Panc1 (cell line): ENCODE data around the gene MYO6. TPM values are rescaled to one million over a fixed set of nuclear protein-coding genes. Genes with fewer than 3 reads are reported as not detected.

Experiments
- ATAC-seq: fragments of 200-7000 bp; cut with Tn5 transposase; 2 replicates; pipeline ENCODE4 v1.9.1; 2020; ENCODE audit warnings: mild to moderate bottlenecking, moderate library complexity
- BruUV-seq: library from RNA; stranded (reverse); fragments of 400-500 nt; replicated peaks from 2 replicates; lab custom pipeline; 2021; lab: Mats Ljungman, UMichigan
- CTCF ChIA-PET: fragments of 300-600 bp; sonication (Branson Sonifier 250); formaldehyde crosslinking; loops from one replicate; lab custom pipeline; 2022; ENCODE audit warnings: antibody characterized with exemption; lab: Charles Lee
- POLR2A ChIA-PET: fragments of 300-600 bp; sonication (Branson Sonifier 250); formaldehyde crosslinking; loops from one replicate; lab custom pipeline; 2022; ENCODE audit warnings: antibody characterized with exemption; lab: Charles Lee
- DNase-seq: peaks from one replicate; pipeline ENCODE4 v3.0.0-alpha.2; 2010; ENCODE audit warnings: low read depth, low spot score
- H3K27ac ChIP-seq: 2 replicates; pipeline ENCODE4 v1.5.1; 2011; ENCODE audit warnings: mild to moderate bottlenecking, low read length, inconsistent platforms
- H3K27me3 ChIP-seq: fragments of 200-500 bp; sonication (Bioruptor generic); 2 replicates; pipeline ENCODE4 v1.6.0; 2014; ENCODE audit warnings: low read length, inconsistent platforms; ENCODE audit not compliant: control insufficient read depth, insufficient read depth
- H3K36me3 ChIP-seq: fragments of 200-500 bp; sonication (Bioruptor generic); 2 replicates; pipeline ENCODE4 v1.5.1; 2014; ENCODE audit warnings: inconsistent platforms, mild to moderate bottlenecking, low read length, moderate library complexity; ENCODE audit not compliant: control insufficient read depth, insufficient read depth
- H3K4me1 ChIP-seq: 2 replicates; pipeline ENCODE4 v1.5.1; 2011; ENCODE audit warnings: inconsistent platforms, mild to moderate bottlenecking, low read length, moderate library complexity; ENCODE audit not compliant: control insufficient read depth, insufficient read depth
- H3K4me3 ChIP-seq, 2 experiments: 2 replicates each; pipeline ENCODE4 v1.5.1; 2011 to 2012; ENCODE audit warnings: low read depth in 2 of 2, low read length in 2 of 2, mild to moderate bottlenecking in 2 of 2, inconsistent platforms in 1 of 2, moderate library complexity in 1 of 2
- H3K9me3 ChIP-seq: fragments of 200-500 bp; sonication (Bioruptor generic); 2 replicates; pipeline ENCODE4 v1.5.1; 2014; ENCODE audit warnings: low read depth, mild to moderate bottlenecking, inconsistent platforms, low read length, moderate library complexity; ENCODE audit not compliant: control insufficient read depth, insufficient read depth
- CTCF ChIP-seq: fragments of 450-650 bp; IDR thresholded peaks from 2 replicates; pipeline ENCODE4 v1.5.1; 2017; ENCODE audit warnings: mild to moderate bottlenecking
- POLR2AphosphoS5 ChIP-seq: IDR thresholded peaks from 2 replicates; pipeline ENCODE4 v1.6.1; 2012; ENCODE audit warnings: mild to moderate bottlenecking, low read depth, low read length, moderate library complexity
- REST ChIP-seq, 2 experiments: IDR thresholded peaks; 2 replicates each; pipeline ENCODE4 v1.6.1; 2011 to 2012; ENCODE audit warnings: low read depth in 2 of 2, control low read depth in 1 of 2, low read length in 1 of 2, mild to moderate bottlenecking in 1 of 2, moderate library complexity in 1 of 2; ENCODE audit not compliant: insufficient read depth in 1 of 2
- SIN3A ChIP-seq: IDR thresholded peaks from 2 replicates; pipeline ENCODE4 v1.6.1; 2012; ENCODE audit warnings: low read depth, mild to moderate bottlenecking, low read length, moderate library complexity, borderline replicate concordance; ENCODE audit not compliant: insufficient read depth
- TCF7L2 ChIP-seq: IDR thresholded peaks from 2 replicates; pipeline ENCODE4 v1.6.1; 2011; ENCODE audit warnings: mild to moderate bottlenecking, low read depth, low read length, inconsistent platforms
- in situ Hi-C: cut with HindIII; loops from 2 replicates; pipeline ENCODE4 v1.10.0; 2016; ENCODE audit warnings: low sequenced_read_pairs, low pct_unique_long_range_greater_than_20kb
- intact Hi-C: fragments of 100-400 bp; cut with micrococcal nuclease; formaldehyde crosslinking; loops from one replicate; pipeline ENCODE4 v1.10.0; 2022; ENCODE audit not compliant: unreplicated experiment
- total RNA-seq: library from RNA; stranded (reverse); gene quantifications from one replicate; pipeline ENCODE4 v1.2.1, GENCODE V29; 2021; ENCODE audit not compliant: unreplicated experiment

Gene MYO6
- total RNA-seq, 1 experiment from 2014 or later: 52.3 TPM

- Histone ChIP-seq H3K4me1 (peaks cover 4% of the 10 kb centered on the region), H3K27me3 (no peaks in the 10 kb centered on the region), H3K4me3 (no peak overlapping the region), H3K9me3 (no peaks in the 10 kb centered on the region), H3K36me3 (no peaks in the 10 kb centered on the region), H3K27ac (no peak overlapping the region)
- ATAC-seq: no peak
- ChIA-PET POLR2A (interaction anchor here (0.6 kb wide), 1 partner anchor 92 kb away, joined by 7 read pairs; no protein-coding TSS in a partner anchor), CTCF (interaction anchor here (0.7 kb wide), 1 partner anchor 13 kb away, joined by 11 read pairs; no protein-coding TSS in a partner anchor)
- no peak for DNase-seq
- no TSS peak for BruUV-seq
- TF ChIP-seq SIN3A (no peak), POLR2AphosphoS5 (no peak), CTCF (no peak)
- intact Hi-C loops (no loop called here), in situ Hi-C loops (no loop called here)
Measured at GRCh38 chr6:75758061-75758460, 9.0 kb downstream of the MYO6 start.

DNA sequence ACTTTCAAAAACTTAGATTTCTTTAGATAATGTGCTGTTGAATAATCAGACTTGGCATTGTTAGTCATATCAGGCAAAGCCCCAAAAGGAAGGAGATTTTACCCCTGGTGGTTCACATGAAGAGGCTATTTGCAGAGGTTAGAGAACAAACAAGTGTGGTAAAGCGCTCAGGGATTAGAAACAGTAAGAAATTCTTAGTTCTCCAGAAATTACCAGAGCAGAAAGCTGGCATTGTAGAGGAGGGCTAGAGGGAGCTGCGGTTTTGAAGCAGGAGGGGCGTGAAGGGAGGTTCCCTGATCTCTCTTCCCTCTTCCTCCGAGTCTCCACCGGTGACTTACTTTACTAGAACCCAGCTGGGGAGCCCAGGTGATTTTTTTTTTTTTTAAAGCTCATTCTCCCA lies 10.2 kb downstream of the MYO6 start:
- no peak overlapping the region for H3K27ac ChIP-seq
- H3K4me1 ChIP-seq: no peaks in the 10 kb centered on the region
- no peaks in the 10 kb centered on the region for H3K27me3 ChIP-seq
- H3K36me3 ChIP-seq: no peaks in the 10 kb centered on the region
- ChIA-PET CTCF (no interaction called here), POLR2A (interaction anchor here (0.6 kb wide), 1 partner anchor 18 kb away, joined by 4 read pairs; no protein-coding TSS in a partner anchor)
- BruUV-seq: no TSS peak
- no peak overlapping the region for H3K4me3 ChIP-seq
- in situ Hi-C loops (no loop called here), intact Hi-C loops (no loop called here)
- DNase-seq: no peak
- H3K9me3 ChIP-seq: no peaks in the 10 kb centered on the region
- TF ChIP-seq SIN3A (no peak), POLR2AphosphoS5 (no peak), TCF7L2 (no peak), CTCF (no peak), REST (IDR thresholded peaks at IDR 0.05; ENCODE audit: insufficient read depth in 1 of 2, low read depth in 2 of 2, low read length in 1 of 2) (no peak)
- ATAC-seq: no peak
